ENCODE results near the gene ZNF804A.

GRCh38 chr2:184756885-184757284, 158.6 kb downstream of the ZNF804A start:
- no peak for TF ChIP-seq CTCF (IDR thresholded peaks at IDR 0.05)
- TF ChIP-seq POLR2A (IDR thresholded peaks at IDR 0.05), result no peak
